Measurements from ENCODE around the gene CAMK2N1. TPM values are rescaled to one million over a fixed set of nuclear protein-coding genes. Genes with fewer than 3 reads are reported as not detected.

The CAMK2N1 gene
- total and polyA plus RNA-seq, 2 of the 13 experiments (the other 11 are each of a cell fraction or from before 2014, with no cell fraction given): 38.0 to 38.6 TPM

- TF ChIP-seq BRF2 (CRISPR knock-in tag; IDR thresholded peaks at IDR 0.05) (no peak), ZNF839 (CRISPR knock-in tag; IDR thresholded peaks at IDR 0.05; ENCODE audit: borderline replicate concordance) (no peak), AHDC1 (CRISPR knock-in tag; IDR thresholded peaks at IDR 0.05; ENCODE audit: borderline replicate concordance) (peak; percentile 70), PHF21A (CRISPR knock-in tag; IDR thresholded peaks at IDR 0.05) (peak; percentile 54; the same call in 1 of the 2 replicates), PHF20 (CRISPR knock-in tag; IDR thresholded peaks at IDR 0.05) (peak; percentile 100), NRL (CRISPR knock-in tag; IDR thresholded peaks at IDR 0.05; ENCODE audit: borderline replicate concordance) (peak; percentile 93), ZNF777 (CRISPR knock-in tag; IDR thresholded peaks at IDR 0.05) (peak; percentile 78), CCDC6 (CRISPR knock-in tag; IDR thresholded peaks at IDR 0.05) (peak; percentile 70; the same call in 1 of the 2 replicates), TMF1 (CRISPR knock-in tag; IDR thresholded peaks at IDR 0.05; ENCODE audit: low read depth) (no peak), ZNF567 (CRISPR knock-in tag; IDR thresholded peaks at IDR 0.05; ENCODE audit: borderline replicate concordance) (peak; percentile 86; the same call in 1 of the 2 replicates), TBL1XR1 (IDR thresholded peaks at IDR 0.05; ENCODE audit: borderline replicate concordance, low read length, partially characterized antibody) (peak; percentile 52), NR2F6 (IDR thresholded peaks at IDR 0.05) (peak; percentile 61; the same call in 1 of the 2 replicates), NR2F6 (CRISPR knock-in tag; IDR thresholded peaks at IDR 0.05) (peak; percentile 73), KMT2A (CRISPR knock-in tag; IDR thresholded peaks at IDR 0.05) (peak; percentile 46; the same call in 1 of the 2 replicates), RAD21 (CRISPR knock-in tag; IDR thresholded peaks at IDR 0.05) (peak; percentile 36; the same call in 1 of the 2 replicates), RNF2 (conservative IDR thresholded peaks at IDR 0.05; ENCODE audit: low read depth) (peak; percentile 55; the same call in 1 of the 2 replicates), REL (CRISPR knock-in tag; conservative IDR thresholded peaks at IDR 0.05) (no peak), KDM6A (CRISPR knock-in tag; IDR thresholded peaks at IDR 0.05; ENCODE audit: low read depth) (no peak)
- TF ChIP-seq, protein P1, sequence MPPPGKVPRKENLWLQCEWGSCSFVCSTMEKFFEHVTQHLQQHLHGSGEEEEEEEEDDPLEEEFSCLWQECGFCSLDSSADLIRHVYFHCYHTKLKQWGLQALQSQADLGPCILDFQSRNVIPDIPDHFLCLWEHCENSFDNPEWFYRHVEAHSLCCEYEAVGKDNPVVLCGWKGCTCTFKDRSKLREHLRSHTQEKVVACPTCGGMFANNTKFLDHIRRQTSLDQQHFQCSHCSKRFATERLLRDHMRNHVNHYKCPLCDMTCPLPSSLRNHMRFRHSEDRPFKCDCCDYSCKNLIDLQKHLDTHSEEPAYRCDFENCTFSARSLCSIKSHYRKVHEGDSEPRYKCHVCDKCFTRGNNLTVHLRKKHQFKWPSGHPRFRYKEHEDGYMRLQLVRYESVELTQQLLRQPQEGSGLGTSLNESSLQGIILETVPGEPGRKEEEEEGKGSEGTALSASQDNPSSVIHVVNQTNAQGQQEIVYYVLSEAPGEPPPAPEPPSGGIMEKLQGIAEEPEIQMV (CRISPR knock-in tag; IDR thresholded peaks at IDR 0.05; ENCODE audit: low read depth): no peak
- TF ChIP-seq, protein P2, sequence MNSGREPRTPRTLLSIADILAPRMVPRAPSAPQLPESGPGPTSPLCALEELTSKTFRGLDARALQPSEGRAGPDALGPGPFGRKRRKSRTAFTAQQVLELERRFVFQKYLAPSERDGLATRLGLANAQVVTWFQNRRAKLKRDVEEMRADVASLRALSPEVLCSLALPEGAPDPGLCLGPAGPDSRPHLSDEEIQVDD (CRISPR knock-in tag; IDR thresholded peaks at IDR 0.05; ENCODE audit: borderline replicate concordance): peak; percentile 48; the same call in 1 of the 2 replicates
Measured at GRCh38 chr1:20507564-20508410, 21.8 kb upstream of the CAMK2N1 start, which contains the start of gene MUL1 (continued).
